CD4-positive, alpha-beta T cell treated with Interleukin-17A for 1 hour (primary cell): ENCODE results near the gene DAGLB.
"Not testable (repeated sequence)": the region's sequence is repeated elsewhere in the genome, so short reads cannot be mapped to it uniquely, and the experiment has no call there.

Experiments
- DNase-seq: peaks from one replicate; pipeline ENCODE4 v3.0.0-alpha.2; 2020

The DAGLB gene

DNA sequence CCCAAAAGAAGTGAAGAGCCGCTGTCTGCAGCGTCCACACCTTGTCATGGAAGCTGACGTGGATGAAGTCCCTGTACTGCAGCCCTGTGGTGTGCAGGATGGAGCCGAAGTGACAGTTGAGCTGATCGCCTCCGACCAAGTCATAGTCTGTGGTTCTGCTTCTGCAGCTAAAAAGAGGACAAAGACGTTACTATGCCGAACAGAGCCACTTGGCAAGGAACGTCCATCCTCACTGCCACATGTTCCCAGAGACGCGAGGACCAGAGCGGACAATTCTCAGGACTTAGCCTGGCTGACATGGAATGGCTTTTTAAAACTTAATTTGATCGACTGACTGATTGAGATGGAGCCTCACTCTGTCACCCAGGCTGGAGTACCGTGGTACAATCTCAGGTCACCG, 21.8 kb downstream of the DAGLB start:
- DNase-seq, result no peak

DNA sequence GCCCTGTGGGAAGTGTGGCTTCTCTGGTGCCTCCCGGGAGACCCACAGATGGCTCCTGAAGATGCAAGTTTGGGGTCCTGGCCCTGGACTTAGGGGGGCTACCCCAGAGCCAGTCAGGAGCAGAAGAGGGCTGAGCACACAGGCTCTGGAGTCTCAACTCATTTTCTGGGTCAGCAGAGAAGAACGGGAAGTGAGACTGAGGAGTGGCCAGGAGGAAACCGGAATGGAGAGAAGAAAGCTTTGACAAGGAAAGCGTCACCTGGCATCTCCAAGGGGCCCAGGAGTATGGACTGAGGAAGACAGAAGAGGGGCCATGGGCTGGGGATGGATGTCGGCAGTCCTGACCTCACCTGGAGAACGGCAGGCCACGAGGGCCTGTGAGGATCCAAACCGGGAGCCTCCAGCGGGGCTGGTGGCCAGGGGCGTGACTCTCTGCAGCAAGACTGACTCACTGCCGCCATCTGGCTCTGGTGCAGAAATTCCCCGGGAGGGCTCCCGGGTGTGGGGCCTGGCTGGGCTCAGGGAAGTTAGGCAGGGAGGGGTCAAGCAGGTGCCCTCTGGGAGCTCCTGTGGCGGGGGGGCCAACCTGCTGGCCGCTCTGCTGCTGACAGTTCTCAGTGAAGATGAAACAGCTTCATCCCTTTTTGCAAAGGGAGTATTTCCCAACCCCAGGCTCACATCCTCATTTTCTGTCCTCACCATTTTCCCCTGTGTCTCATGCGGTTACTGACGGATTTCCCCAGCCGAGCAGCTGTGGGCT, 23.6 kb downstream of the DAGLB start:
- DNase-seq, result peak; percentile 37

DNA sequence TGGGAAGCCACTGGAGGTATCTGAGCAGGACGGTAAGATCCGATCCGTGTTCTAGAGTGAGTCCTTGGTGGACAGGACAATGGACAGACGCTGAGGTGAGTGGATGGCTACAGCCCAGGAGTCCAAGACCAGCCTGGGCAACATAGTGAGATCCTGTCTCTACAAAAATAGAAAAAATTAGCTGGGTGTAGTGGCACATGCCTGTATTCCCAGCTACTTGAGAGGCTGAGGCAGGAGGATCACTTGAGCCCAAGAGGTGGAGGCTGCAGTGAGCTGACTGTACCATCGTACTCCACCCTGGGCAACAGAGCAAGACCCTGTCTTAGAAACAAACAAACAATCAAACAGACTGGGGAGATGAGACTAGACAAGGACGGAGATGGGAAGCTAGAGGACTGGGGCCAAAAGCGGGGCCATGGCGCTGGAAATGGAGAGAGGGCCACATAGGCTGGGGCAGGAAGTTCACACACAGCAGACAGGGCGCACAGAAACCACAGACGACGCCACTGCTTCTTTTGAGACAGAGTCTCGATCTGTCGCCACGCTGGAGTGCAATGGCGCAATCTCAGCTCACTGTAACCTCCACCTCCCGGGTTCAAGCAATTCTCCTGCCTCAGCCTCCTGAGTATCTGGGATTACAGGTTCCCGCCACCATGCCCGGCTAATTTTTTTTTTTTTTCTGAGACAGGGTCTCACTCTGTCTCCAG, 24.7 kb downstream of the DAGLB start:
- peak; percentile 18 for DNase-seq

DNA sequence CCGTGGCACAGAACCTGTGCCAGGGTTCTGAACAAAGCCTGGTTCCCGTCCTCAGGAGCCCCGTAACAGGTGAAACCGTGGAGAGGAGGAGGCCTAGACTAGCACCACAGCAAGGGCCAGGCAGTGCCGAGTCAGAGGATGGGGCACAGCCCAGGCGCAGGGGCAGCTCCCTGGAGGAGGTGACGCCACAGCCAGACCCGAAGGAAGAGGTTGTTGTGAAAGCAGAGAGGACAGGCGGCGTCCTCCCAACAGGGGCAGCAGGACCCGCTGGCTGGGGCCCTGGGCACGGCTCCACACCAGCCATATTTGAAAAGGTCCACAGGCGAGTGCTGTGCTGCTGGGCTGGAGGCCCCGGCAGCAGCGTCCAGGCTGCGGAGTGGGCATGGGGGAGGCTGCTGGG, 25.7 kb downstream of the DAGLB start:
- DNase-seq, result no peak

DNA sequence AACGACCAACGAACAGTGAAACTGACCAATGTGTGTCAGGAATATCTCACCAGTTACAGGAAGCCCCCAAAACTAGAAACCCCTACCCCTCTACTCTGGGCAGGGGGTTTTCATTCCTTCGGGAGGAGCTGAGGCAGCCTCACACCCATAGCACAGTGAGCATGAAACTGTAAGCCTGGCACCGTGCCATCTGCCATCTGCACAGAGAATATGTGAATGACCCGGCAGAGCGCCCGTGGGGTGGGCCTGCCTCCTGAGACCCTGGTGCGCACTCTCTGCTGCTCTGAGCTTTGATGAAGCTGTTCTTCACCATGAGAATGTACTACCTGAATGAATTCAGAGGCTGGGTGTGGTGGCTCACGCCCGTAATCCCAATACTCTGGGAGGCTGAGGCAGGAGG, 27.1 kb downstream of the DAGLB start:
- DNase-seq, result no peak

DNA sequence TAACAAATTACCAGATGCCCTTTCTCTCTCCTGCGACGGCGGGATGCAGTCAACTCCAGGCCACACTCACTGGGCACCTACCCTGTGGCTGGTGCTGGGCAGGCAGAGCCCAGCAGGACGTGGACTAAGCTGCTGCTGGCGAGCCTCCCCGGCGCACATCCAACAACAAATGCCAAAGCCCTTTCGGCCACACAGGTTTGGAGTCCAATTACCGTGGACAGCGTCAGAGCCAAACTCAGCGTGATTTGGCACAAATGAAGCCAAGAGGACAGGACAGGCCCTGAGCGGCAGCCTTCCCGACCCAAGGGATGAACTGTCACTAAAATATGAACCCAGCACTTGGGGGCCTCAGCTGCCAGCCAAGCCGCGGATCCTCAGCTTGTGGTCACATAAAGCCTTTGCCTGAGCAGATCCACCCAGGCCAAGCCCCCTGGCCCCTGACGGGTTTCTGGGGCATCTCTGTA, 28.4 kb downstream of the DAGLB start:
- DNase-seq, result no peak

DNA sequence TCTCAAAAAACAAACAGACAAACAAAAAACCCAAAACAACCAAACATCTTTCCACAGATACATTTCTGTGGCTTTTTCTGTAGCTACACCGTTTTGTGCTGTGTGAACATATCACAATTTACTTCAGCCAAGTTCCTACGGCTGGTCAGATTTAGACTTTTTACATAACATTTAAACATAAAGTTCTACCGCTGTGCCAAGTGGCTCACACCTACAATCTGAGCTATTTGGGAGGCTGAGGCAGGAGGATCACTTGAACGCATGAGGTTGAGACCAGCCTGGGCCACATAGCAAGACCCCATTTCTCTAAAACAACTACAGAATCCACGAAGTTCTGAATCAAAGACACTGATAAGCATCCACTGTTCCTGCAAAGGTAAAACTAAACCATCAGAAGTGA, 30.3 kb downstream of the DAGLB start:
- DNase-seq, result no peak

DNA sequence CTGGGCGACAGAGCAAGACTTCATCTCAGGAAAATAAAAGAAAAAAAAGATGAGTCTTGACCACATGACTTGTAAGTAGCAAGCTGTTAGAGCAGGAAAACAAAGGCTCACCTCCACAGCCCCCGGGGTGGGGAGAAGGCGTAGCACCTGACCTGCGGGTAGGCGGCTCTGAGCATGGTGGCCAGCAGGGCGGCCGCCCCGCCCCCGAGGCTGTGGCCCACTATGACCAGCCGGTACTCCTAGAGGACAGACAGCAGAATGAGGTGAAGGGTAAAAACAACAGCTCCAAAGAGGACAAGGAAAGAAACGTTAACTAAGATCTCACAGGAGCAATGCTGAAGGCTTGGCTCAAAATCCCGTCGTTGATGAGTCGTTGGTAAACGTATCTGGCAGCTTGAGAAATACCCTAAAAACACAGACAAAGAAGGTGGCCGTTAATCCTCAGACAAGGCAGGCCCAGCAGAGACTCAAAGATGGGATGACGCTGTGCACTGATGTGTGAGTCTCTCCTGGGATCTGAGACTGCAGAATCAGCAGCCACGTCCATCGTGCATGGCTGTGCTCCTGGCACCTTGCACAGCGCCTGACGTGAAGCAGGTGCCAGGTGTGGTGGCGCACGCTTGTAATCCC, 31.1 kb downstream of the DAGLB start:
- no peak for DNase-seq

DNA sequence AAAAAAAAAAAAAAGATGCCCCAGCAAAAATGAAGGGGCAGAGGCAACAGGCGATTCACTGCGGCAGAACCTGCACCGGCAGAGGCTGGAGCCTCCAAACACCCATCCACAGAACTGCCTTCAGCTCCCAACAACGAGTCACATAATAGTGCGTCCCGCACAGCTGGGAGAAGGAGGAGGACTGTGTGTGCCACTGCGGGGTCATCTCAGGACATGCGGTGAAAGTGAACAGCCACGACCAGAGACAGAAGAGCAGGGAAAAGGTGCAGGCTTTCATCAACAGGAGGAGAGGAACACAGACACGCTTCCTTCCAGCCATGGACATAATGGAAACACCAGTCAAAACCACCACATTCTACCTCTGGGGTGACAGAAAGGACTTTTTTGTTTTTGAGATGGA, 34.1 kb downstream of the DAGLB start:
- DNase-seq, result no peak

DNA sequence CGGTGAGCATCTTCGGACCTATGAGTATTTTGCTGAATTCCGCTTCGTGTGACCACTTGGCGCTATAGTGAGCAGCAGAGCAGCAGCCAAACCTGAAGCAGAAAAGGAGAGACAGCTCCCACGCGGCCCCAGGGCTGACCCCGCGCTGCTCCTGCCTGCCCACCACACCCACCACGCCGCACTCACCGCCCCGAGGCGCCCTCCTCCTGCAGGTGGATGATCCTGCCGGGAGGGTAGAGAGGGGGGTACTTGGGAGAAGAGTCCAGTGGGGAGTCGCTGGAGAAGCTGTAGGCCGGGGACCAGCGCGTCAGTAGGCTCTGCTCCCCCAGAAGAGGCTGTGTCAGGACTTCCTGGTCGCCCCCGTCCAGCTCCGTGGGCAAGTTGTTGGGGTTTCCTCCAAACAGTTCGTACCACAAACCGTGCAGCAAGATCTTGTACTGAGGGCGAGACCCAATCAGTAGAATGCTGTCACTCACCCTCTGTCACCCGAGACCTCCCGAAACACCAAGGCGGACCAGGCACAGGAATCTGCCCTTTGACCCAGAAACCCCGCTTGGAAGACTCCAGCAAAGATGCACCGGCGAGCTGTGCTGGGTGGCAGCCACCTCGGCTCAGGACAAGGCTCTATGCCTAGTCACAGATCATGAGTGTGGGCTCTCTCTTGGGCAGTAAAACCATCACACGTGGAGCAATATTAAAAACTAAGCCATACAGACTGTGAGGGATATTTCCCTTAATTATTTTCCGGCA, 37.6 kb downstream of the DAGLB start:
- no peak for DNase-seq

DNA sequence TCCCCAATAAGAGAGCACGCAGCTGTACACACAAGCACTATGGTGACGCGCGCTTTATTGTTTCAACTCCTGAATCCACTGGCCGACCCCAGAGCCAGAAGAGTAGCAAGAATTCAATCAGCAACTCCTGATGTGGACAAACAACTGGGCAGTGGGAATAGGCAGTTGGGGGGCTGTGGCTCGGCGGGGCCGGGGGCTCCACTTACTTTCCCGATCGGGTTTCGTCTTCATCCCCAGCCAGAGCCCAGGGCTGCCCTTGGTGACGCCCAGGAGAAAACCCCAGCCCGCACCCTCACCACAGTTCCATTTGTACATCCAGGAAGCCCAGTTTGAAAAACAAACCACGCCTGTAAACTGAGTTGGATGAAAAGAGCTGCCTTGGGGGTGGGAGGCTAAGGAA, 38.7 kb downstream of the DAGLB start:
- no peak for DNase-seq

DNA sequence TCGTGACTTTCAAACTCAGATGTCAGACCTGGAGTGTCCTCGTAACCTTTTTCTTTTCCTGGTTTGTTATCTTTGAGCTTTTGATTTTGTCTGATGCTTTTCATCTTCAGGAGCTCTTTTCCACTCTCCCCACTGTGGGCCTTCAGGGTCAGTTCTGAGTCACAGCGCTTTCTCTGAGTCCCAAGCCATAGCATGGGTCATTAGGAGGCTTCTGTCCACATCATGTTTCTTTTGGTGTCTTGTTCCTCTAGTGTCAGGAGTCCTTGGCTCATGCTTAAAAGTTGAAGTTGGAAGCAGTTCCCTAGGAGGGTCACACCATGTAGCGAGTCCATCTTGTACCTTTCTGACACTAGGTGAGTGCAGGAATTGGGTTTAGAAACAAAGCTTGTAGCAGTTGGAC, 40.3 kb downstream of the DAGLB start:
- DNase-seq, result no peak

DNA sequence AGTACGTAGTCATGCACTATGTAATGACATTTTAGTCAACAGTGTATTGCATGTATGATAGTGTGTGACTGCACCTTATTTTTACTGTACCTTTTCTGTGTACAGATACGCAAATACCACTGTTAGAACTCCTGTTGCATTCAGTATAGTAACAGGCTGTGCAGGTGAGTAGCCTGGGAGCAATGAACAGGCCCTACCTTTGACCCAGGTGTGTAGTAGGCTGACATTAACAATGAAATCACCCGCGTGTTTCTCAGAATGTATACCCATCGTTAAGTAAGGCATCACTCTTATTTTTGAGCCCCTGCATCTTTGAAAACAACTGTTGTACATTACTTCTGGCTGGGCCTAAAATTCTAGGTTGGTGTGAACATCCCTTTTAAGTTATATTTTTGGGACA, 41.6 kb downstream of the DAGLB start:
- DNase-seq, result no peak

DNA sequence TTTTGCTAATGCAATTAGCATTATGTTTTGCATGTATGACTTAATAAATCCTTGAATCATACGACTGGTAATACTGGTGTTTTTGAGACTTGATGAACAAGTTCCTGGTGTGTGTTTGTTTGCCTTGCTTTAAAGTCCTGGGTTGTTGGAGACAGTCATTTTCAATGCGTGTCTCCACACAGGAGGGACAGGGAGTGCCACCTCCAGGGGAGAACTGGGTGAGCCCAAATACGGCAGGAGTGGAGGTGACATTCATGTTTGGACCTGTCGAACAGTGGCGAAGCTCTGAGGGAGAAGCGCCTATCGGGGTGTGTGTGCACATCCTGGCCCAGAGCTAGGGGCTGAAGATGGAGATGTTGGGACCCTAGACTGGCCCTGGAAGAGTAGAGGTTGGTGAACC, 43.8 kb downstream of the DAGLB start:
- DNase-seq, result no peak

DNA sequence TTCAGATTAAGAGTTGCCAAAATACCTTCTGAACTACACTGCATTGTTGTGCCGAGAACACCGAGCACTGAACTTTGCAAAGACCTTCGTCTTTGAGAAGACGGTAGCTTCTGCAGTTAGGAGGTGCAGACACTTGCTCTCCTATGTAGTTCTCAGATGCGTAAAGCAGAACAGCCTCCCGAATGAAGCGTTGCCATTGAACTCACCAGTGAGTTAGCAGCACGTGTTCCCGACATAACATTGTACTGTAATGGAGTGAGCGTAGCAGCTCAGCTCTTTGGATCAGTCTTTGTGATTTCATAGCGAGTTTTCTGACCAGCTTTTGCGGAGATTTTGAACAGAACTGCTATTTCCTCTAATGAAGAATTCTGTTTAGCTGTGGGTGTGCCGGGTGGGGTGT, 45.0 kb downstream of the DAGLB start:
- no peak for DNase-seq

DNA sequence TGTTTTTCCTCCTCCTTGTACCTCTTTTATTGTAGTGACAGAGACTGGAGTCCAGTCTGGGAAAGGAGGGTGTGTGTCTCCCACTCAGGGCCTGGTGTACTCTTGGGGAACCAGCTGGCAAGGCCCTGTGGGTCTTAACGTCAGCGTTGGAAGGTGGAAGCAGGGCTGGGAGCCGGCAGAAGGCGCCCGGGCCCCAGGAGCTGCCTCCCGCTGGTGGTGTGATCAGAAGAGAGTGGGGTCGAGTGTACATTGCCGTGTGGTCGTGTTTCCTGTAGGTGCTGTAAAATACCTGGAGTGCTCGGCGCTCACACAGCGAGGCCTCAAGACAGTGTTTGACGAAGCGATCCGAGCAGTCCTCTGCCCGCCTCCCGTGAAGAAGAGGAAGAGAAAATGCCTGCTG, 45.7 kb downstream of the DAGLB start:
- DNase-seq, result no peak

DNA sequence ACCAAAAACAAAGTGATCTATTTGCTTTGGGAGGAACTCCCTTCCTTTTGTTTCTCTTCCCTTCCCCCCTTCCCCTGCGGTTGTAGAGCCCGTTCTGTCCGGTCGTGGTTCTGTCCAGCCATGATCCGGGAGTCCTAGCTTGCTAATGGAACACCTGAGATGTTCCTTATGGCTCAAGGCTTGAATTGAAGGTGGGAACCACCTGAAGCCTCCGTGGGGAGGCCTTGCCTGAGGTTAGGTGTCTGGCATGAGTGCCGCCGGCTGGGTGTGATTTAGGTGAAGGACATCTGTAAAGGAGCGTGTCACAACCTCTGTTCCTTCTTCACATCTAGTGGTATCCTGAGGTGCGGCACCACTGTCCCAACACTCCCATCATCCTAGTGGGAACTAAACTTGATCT, 46.2 kb downstream of the DAGLB start:
- DNase-seq, result no peak

DNA sequence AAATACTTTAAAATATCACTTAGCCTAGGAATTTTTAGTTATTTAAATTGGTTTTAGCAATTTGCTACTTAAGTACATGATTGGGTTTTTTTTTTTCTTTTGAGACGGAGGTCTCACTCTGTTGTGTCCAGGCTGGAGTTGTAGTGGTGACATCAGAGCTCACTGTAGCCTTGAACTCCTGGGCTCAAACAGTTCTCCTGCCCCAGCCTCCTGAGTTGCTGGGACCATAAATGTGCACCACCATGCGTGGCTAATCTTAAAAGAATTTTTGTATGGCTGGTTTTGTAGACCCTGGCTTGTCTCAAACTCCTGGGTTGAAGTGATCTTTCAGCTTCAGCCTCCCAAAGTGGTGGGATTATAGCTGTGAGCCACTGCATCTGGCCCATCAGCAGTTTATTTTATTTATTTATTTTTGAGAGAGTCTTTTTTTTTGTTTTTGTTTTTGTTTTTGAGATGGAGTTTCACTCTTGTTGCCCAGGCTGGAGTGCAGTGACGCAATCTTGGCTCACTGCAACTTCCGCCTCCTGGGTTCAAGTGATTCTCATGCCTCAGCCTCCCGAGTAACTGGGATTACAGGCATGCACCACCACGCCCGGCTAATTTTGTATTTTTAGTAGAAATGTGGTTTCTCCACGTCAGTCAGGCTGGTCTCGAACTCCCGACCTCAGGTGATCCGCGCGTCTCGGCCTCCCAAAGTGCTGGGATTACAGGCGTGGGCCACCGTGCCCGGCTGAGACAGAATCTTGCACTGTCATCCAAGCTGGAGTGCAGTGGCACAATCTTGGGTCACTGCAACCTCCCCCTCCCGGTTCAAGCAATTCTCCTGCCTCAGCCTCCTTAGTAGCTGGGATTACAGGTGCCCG, 47.3 kb downstream of the DAGLB start:
- not testable (repeated sequence) for DNase-seq

DNA sequence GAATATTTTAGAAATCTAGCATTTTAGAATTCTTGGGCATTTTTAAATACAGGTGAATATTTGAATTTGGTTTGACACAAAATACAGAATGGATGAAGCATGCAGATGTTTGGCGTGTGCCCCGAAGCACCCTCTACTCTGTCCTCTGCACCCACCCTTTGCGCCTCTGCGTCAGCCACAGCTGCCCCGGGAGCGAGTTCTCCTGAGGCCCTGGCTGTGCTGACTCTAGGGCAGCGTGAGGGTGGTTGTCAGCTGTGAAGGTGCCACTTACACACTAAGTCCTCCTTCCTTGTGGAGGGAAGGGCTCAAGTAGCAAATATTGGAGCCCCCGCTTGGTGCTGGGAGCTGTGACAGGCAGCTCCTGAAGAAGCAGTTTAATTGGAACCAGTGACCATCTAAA, 48.4 kb downstream of the DAGLB start:
- DNase-seq, result no peak

DNA sequence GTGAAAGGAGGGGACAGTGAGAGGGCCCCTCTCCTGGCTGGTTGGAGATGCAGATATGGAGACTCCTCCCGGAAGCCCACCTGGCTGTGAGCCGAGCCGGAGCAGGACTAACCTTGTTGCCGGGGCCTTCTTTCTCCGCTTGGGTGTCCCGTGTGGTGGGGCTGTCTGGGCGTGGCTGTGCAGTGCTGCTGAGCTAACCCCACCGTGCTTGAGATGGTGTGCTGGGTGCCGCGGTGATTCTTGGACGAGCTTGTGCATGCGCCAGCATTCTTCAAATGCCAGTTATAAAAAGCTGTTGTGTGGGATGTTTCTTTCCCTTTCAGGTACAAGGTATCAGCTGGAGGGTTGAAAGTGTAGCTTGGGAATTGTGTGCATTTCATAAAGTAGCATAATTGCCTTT, 48.8 kb downstream of the DAGLB start:
- DNase-seq, result no peak

DNA sequence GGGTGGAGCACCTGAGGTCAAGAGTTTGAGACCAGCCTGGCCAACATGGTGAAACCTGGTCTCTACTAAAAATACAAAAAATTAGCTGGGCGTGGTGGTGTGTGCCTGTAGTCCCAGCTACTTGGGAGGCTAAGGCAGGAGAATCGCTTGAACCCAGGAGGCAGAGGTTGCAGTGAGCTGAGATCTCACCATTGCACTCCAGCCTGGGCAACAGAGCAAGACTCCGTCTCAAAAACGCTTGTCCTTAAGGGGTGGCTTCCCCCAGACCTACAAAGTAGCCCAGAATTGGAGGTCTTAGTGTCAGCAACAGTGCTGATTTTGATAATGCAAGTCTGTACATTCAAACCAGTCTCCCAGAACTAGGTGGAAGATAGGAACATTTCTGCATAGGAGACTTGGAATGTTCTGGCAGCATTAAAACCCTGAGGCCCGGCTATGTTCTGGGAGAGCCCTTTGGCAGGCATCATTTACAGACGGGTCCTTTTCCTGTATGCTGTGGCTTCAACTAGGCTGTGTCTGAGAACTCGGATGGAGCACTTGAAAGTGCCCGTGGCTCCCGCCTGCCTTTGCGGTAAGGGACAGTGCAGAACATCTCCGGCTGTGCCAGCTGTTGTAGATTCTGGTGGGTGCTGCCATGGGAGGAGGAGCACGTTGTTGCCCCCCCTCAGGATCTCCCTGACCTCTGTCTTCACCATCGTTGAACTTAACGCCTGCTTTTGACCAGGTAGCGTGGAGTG, 49.8 kb downstream of the DAGLB start:
- not testable (repeated sequence) for DNase-seq
